KMS-11 (cell line): ENCODE results near the gene GRM2.

ENCODE experiments used
- H2AFZ ChIP-seq: fragments of 200-600 bp; sonication (generic); 2 replicates; pipeline ENCODE4 v1.6.1; 2016; ENCODE audit warnings: antibody characterized with exemption, mixed run types, low read depth
- H3K27ac ChIP-seq: fragments of 200-600 bp; sonication (generic); 2 replicates; pipeline ENCODE4 v1.6.1; 2016; ENCODE audit warnings: mild to moderate bottlenecking, mixed run types
- H3K27me3 ChIP-seq: fragments of 200-600 bp; sonication (generic); 2 replicates; pipeline ENCODE4 v1.6.1; 2017; ENCODE audit warnings: mild to moderate bottlenecking, low read depth, mixed run types, moderate library complexity; ENCODE audit not compliant: insufficient read depth
- H3K36me3 ChIP-seq: fragments of 200-600 bp; sonication (generic); 2 replicates; pipeline ENCODE4 v1.6.1; 2017; ENCODE audit warnings: mild to moderate bottlenecking, mixed run types; ENCODE audit not compliant: insufficient read depth
- H3K4me1 ChIP-seq: fragments of 200-600 bp; sonication (generic); 2 replicates; pipeline ENCODE4 v1.6.1; 2016; ENCODE audit warnings: mild to moderate bottlenecking, low read depth, mixed run types; ENCODE audit not compliant: poor library complexity, severe bottlenecking
- H3K4me2 ChIP-seq: fragments of 200-600 bp; sonication (generic); 2 replicates; pipeline ENCODE4 v1.7.0; 2016; ENCODE audit warnings: mild to moderate bottlenecking, mixed run types
- H3K4me3 ChIP-seq: fragments of 200-600 bp; sonication (generic); IDR thresholded peaks from 2 replicates; pipeline ENCODE4 v1.6.1; 2017; ENCODE audit warnings: low read depth, low read length, mixed read lengths; ENCODE audit not compliant: insufficient read depth
- H3K79me2 ChIP-seq: fragments of 200-600 bp; sonication (generic); 2 replicates; pipeline ENCODE4 v1.6.1; 2016; ENCODE audit warnings: low read depth, mixed run types; ENCODE audit not compliant: insufficient read depth
- H3K9ac ChIP-seq: fragments of 200-600 bp; sonication (generic); 2 replicates; pipeline ENCODE4 v1.6.1; 2016; ENCODE audit warnings: mild to moderate bottlenecking, mixed run types
- H4K20me1 ChIP-seq: fragments of 200-600 bp; sonication (generic); 2 replicates; pipeline ENCODE4 v1.6.1; 2016; ENCODE audit warnings: mild to moderate bottlenecking, mixed run types; ENCODE audit not compliant: insufficient read depth
- TF ChIP-seq, protein P1 (sequence below): fragments of 200-600 bp; sonication (generic); conservative IDR thresholded peaks from 2 replicates; pipeline ENCODE4 v1.6.1; 2017; ENCODE audit warnings: low read depth, mild to moderate bottlenecking, antibody characterized with exemption, low read length, moderate library complexity, mixed read lengths

The GRM2 gene

DNA sequence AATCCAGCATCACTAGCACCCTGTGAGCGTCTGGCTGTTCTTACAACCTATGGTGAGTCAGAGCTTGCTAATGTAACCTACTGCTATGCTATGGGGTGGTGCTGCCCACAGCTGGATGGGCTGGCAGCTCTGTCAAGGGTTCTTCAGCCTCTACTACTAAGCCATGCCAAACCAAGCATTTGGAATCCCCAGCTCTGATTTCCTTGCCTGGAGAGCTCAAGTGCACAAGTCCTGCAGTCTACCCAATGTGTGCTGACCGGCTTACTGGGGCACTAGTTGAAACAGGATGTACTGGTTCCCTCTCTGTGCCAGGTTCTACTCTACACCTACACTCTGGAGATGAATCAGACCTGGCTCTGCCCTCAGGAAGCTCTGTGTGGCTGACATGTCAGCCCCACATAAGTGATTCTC lies 31.7 kb upstream of the GRM2 start:
- Histone ChIP-seq H2AFZ (no peak overlapping the region), H3K36me3 (no peaks in the 10 kb centered on the region), H3K27me3 (no peaks in the 10 kb centered on the region), H3K9ac (no peak overlapping the region), H3K4me2 (no peak overlapping the region), H4K20me1 (no peaks in the 10 kb centered on the region), H3K4me3 (no peak overlapping the region), H3K27ac (no peak overlapping the region), H3K79me2 (no peaks in the 10 kb centered on the region), H3K4me1 (peaks cover 16% of the 10 kb centered on the region)
- TF ChIP-seq, protein P1, sequence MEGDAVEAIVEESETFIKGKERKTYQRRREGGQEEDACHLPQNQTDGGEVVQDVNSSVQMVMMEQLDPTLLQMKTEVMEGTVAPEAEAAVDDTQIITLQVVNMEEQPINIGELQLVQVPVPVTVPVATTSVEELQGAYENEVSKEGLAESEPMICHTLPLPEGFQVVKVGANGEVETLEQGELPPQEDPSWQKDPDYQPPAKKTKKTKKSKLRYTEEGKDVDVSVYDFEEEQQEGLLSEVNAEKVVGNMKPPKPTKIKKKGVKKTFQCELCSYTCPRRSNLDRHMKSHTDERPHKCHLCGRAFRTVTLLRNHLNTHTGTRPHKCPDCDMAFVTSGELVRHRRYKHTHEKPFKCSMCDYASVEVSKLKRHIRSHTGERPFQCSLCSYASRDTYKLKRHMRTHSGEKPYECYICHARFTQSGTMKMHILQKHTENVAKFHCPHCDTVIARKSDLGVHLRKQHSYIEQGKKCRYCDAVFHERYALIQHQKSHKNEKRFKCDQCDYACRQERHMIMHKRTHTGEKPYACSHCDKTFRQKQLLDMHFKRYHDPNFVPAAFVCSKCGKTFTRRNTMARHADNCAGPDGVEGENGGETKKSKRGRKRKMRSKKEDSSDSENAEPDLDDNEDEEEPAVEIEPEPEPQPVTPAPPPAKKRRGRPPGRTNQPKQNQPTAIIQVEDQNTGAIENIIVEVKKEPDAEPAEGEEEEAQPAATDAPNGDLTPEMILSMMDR = no peak

DNA sequence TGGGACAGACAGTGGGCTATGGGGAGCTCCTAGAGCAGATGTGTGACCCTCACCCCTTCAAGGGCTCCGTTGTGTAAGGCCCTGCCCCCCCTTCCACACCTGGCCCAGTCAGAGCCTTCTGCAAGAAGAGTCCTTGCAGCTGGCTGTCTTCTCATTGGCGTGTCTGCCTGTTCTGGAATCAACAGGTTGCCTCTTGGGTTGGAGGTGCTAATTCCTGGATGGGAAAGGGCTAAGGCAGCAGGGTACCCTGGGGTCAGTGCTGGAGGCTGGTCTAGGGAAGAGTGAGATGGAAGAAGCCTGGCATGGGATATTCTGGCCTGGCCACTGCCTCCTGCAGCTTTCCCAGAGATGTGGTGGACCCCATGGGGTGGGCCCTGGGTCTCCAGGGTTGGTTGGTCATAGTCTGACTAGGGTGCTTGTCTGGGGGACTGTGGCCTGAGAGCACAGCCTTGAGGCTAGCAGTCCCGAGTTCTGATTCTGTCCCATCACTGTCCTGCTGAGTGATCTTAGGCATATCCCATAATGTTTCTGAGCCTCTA lies 30.7 kb upstream of the GRM2 start:
- Histone ChIP-seq H3K4me2 (no peak overlapping the region), H3K9ac (no peak overlapping the region), H3K36me3 (no peaks in the 10 kb centered on the region), H3K4me3 (no peak overlapping the region), H3K27me3 (no peaks in the 10 kb centered on the region), H3K27ac (no peak overlapping the region), H2AFZ (no peak overlapping the region), H3K4me1 (peaks cover 15% of the 10 kb centered on the region), H4K20me1 (no peaks in the 10 kb centered on the region), H3K79me2 (no peaks in the 10 kb centered on the region)
- TF ChIP-seq, protein P1 = no peak

DNA sequence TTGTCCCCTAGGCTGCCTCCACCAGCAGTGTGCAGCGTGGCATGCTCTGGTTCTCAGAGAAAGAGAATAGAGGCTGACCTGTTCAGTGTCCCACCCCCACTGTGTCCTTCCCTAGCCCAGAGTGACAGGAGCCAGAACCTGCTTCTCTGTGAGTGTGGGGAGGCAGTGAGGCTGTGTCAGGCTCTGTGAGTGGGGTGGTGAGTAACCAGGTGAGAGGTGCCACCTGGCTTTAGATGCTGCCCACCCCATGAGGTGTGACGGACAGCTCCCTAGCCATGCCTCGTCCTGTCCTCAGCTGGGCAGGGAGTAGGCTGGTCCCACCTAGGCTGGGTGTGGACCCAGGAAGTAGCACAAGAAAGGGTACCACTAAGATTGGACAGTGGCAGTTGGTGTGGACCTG lies 29.5 kb upstream of the GRM2 start:
- Histone ChIP-seq H4K20me1 (no peaks in the 10 kb centered on the region), H2AFZ (no peak overlapping the region), H3K79me2 (no peaks in the 10 kb centered on the region), H3K36me3 (no peaks in the 10 kb centered on the region), H3K4me2 (no peak overlapping the region), H3K27ac (no peak overlapping the region), H3K9ac (no peak overlapping the region), H3K27me3 (no peaks in the 10 kb centered on the region), H3K4me1 (peaks cover 23% of the 10 kb centered on the region), H3K4me3 (no peak overlapping the region)
- TF ChIP-seq, protein P1 = no peak

DNA sequence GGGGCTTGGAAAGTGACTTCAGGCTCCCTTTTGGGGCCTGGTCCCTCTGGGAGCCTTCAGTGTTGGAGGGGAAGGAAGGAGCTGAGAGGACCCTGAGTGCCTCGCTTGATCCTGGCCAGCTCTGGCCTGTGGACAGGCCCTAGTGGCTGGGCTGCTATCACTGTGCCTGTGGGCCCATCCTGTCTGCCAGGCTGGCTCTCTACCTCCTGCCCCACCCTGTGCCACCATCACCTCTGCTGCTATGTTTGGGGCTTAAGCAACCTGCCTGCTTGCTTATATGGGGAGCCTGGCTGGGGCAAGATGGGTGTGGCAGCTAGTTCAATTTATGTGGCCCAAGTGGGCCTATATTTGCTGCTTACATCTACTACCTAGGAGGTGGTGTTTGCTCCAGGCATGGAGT lies 28.7 kb upstream of the GRM2 start:
- no peak overlapping the region for H3K4me2 ChIP-seq

More for the DNA sequence above, 28.7 kb upstream of the GRM2 start:
- TF ChIP-seq, protein P1 = no peak
- no peak overlapping the region for H3K4me3 ChIP-seq
- no peaks in the 10 kb centered on the region for H4K20me1 ChIP-seq
- no peaks in the 10 kb centered on the region for H3K27me3 ChIP-seq
- no peak overlapping the region for H3K27ac ChIP-seq
- H2AFZ ChIP-seq = no peak overlapping the region
- H3K79me2 ChIP-seq = no peaks in the 10 kb centered on the region
- H3K4me1 ChIP-seq = peaks cover 18% of the 10 kb centered on the region
- no peak overlapping the region for H3K9ac ChIP-seq
- no peaks in the 10 kb centered on the region for H3K36me3 ChIP-seq
